CD4-positive, alpha-beta T cell (primary cell): ENCODE data around the gene HSP90AB1. TPM values are rescaled to one million over a fixed set of nuclear protein-coding genes. Genes with fewer than 3 reads are reported as not detected.

ENCODE experiments used
- ATAC-seq: fragments of 200-7000 bp; cut with Tn5 transposase; one replicate; pipeline ENCODE4 v1.10.0; 2022; ENCODE audit warnings: mild to moderate bottlenecking; ENCODE audit not compliant: poor library complexity
- CTCF ChIA-PET: fragments of 350-600 bp; sonication (Branson Sonifier 250); formaldehyde crosslinking; loops from one replicate; lab custom pipeline; 2021; ENCODE audit warnings: antibody characterized with exemption, inconsistent platforms; lab: Charles Lee
- POLR2A ChIA-PET: fragments of 350-600 bp; sonication (Branson Sonifier 250); formaldehyde crosslinking; loops from one replicate; lab custom pipeline; 2021; ENCODE audit warnings: antibody characterized with exemption, inconsistent platforms; lab: Charles Lee
- DNase-seq, 14 experiments: peaks; one replicate each; pipeline ENCODE4 v3.0.0-alpha.2; 2013 to 2020; ENCODE audit warnings: mixed read lengths in 2 of 14
- H3K27ac ChIP-seq, 2 donors: one replicate each; pipeline versions ENCODE4 v1.5.1 to v1.7.0; 2013; ENCODE audit warnings: low read length in 2 of 2, low read depth in 1 of 2, mild to moderate bottlenecking in 1 of 2
- H3K27me3 ChIP-seq, 2 experiments: 1 replicate in 1 of 2; 2 replicates in 1 of 2; pipeline versions ENCODE4 v1.6.1 to v1.7.0; 2013; ENCODE audit warnings: low read length in 2 of 2, control low read depth in 1 of 2, mild to moderate bottlenecking in 1 of 2, moderate library complexity in 1 of 2; ENCODE audit not compliant: insufficient read depth in 2 of 2, control insufficient read depth in 1 of 2
- H3K36me3 ChIP-seq: one replicate; pipeline ENCODE4 v1.6.1; 2013; ENCODE audit warnings: low read length, control low read depth; ENCODE audit not compliant: insufficient read depth
- H3K4me1 ChIP-seq: one replicate; pipeline ENCODE4 v1.6.1; 2013; ENCODE audit warnings: low read length, control low read depth; ENCODE audit not compliant: insufficient read depth
- H3K4me3 ChIP-seq: one replicate; pipeline ENCODE4 v1.5.1; 2013; ENCODE audit warnings: mild to moderate bottlenecking, low read length, moderate library complexity
- H3K9me3 ChIP-seq, 2 experiments: 1 replicate in 1 of 2; 2 replicates in 1 of 2; pipeline versions ENCODE4 v1.6.1 to v1.7.0; 2013; ENCODE audit warnings: low read length in 2 of 2, mild to moderate bottlenecking in 2 of 2, control low read depth in 1 of 2, moderate library complexity in 1 of 2; ENCODE audit not compliant: control insufficient read depth in 1 of 2, insufficient read depth in 1 of 2
- H3K27ac Mint-ChIP-seq: one replicate; pipeline ENCODE4 v1.8.0; 2020; ENCODE audit warnings: mixed read lengths
- H3K27me3 Mint-ChIP-seq: one replicate; pipeline ENCODE4 v1.8.0; 2021; ENCODE audit warnings: mixed read lengths
- H3K36me3 Mint-ChIP-seq: one replicate; pipeline ENCODE4 v1.8.0; 2021; ENCODE audit warnings: low read depth, mixed read lengths
- H3K4me1 Mint-ChIP-seq: one replicate; pipeline ENCODE4 v1.8.0; 2021; ENCODE audit warnings: low read depth, mixed read lengths
- H3K4me3 Mint-ChIP-seq: one replicate; pipeline ENCODE4 v1.8.0; 2020; ENCODE audit warnings: mild to moderate bottlenecking, mixed read lengths
- H3K9me3 Mint-ChIP-seq: one replicate; pipeline ENCODE4 v1.8.0; 2020; ENCODE audit warnings: mixed read lengths
- intact Hi-C, 2 experiments: fragments of 100-400 bp; cut with DNase I in 1 of 2; cut with micrococcal nuclease in 1 of 2; formaldehyde crosslinking; loops; one replicate each; pipeline versions ENCODE4 v1.15.1 to v1.9.0; 2023 to 2025; cut with DNase I, micrococcal nuclease
- total RNA-seq, 174 experiments: library from RNA in 2 of 174; stranded (reverse) in 2 of 174; gene quantifications; one replicate each; pipeline ENCODE4 v1.2.3 and lab custom pipeline; 2021 to 2026
- TF ChIP-seq, protein P1 (sequence below): fragments of 200-600 bp; IDR thresholded peaks from one replicate; pipeline ENCODE4 v1.8.0; 2022; ENCODE audit warnings: antibody characterized with exemption, mild to moderate bottlenecking

HSP90AB1 gene
- total RNA-seq, 2 experiments from 2014 or later, result 401 to 405 TPM

DNA sequence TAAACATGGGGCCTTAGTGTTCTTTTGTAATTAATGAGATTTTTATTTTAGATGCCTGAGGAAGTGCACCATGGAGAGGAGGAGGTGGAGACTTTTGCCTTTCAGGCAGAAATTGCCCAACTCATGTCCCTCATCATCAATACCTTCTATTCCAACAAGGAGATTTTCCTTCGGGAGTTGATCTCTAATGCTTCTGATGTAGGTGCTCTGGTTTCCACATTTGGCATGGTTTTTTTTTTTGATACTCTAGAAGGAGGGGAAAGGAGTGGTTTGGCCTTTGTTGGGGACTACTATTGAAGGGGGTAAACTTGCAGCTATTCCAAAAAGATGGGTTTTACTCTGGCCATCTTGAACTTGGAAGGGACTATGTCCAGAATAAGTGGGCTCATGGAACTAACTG is 1.7 kb downstream of the HSP90AB1 start:
- CTCF ChIA-PET, result interaction anchor here (0.6 to 4.1 kb wide), 4 partner anchors 11 to 1136 kb away, joined by 3 to 13 read pairs (median 6); partner anchors contain the start of genes NFKBIE and SLC29A1
- Mint-ChIP-seq H3K9me3 (no peaks in the 10 kb centered on the region), H3K27ac (peak overlapping the region; percentile 93), H3K27me3 (peaks cover 5% of the 10 kb centered on the region), H3K4me1 (peaks cover 62% of the 10 kb centered on the region), H3K4me3 (peak overlapping the region; percentile 96), H3K36me3 (peaks cover 76% of the 10 kb centered on the region)
- H3K4me1 ChIP-seq, result peaks cover 42% of the 10 kb centered on the region
- TF ChIP-seq, protein P1, sequence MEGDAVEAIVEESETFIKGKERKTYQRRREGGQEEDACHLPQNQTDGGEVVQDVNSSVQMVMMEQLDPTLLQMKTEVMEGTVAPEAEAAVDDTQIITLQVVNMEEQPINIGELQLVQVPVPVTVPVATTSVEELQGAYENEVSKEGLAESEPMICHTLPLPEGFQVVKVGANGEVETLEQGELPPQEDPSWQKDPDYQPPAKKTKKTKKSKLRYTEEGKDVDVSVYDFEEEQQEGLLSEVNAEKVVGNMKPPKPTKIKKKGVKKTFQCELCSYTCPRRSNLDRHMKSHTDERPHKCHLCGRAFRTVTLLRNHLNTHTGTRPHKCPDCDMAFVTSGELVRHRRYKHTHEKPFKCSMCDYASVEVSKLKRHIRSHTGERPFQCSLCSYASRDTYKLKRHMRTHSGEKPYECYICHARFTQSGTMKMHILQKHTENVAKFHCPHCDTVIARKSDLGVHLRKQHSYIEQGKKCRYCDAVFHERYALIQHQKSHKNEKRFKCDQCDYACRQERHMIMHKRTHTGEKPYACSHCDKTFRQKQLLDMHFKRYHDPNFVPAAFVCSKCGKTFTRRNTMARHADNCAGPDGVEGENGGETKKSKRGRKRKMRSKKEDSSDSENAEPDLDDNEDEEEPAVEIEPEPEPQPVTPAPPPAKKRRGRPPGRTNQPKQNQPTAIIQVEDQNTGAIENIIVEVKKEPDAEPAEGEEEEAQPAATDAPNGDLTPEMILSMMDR, result no peak
- POLR2A ChIA-PET, result interaction anchor here (2.3 to 4.6 kb wide), 4 partner anchors 7 to 64 kb away, joined by 9 to 135 read pairs (median 26); partner anchors contain the start of genes AARS2 and SLC35B2
- peak overlapping the region; percentile 70 for H3K4me3 ChIP-seq
- no peak for DNase-seq
- no peaks in the 10 kb centered on the region for H3K27me3 ChIP-seq
- H3K9me3 ChIP-seq, result no peaks in the 10 kb centered on the region
- intact Hi-C loops, result no loop called here
- peaks cover 54% of the 10 kb centered on the region for H3K36me3 ChIP-seq
- no peak for ATAC-seq
- peak overlapping the region in 1 of 2 donors; percentile 98 for H3K27ac ChIP-seq

DNA sequence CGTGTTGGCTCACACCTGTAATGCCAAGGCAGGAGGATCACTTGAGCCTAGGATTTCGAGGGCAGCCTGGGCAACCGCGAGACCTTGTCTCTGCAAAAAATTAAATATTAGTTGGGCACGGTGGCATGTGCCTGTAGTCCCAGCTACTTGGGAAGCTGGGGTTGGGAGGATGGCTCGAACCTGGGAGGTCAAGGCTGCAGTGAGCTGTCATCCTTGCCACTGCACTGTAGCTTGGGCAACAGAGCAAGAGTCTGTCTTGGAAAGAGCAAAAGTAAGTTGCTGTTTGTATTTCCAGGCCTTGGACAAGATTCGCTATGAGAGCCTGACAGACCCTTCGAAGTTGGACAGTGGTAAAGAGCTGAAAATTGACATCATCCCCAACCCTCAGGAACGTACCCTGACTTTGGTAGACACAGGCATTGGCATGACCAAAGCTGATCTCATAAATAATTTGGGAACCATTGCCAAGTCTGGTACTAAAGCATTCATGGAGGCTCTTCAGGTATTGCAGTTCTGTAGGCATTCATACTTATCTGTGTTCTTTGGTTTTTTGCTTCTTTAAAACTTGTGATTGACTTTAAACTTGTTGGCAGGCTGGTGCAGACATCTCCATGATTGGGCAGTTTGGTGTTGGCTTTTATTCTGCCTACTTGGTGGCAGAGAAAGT is 2.3 kb downstream of the HSP90AB1 start:
- H3K27me3 ChIP-seq, result no peaks in the 10 kb centered on the region
- DNase-seq (no peak), ATAC-seq (no peak)
- no peaks in the 10 kb centered on the region for H3K9me3 ChIP-seq
- Mint-ChIP-seq H3K4me1 (peaks cover 65% of the 10 kb centered on the region), H3K9me3 (no peaks in the 10 kb centered on the region), H3K36me3 (peaks cover 82% of the 10 kb centered on the region), H3K4me3 (peak overlapping the region; percentile 96), H3K27me3 (peaks cover 5% of the 10 kb centered on the region), H3K27ac (peak overlapping the region; percentile 93)
- peak overlapping the region in 1 of 2 donors; percentile 29 for H3K27ac ChIP-seq
- ChIA-PET POLR2A (no interaction called here), CTCF (interaction anchor here (4.1 kb wide), 1 partner anchor 11 kb away, joined by 13 read pairs; no protein-coding TSS in a partner anchor)
- peaks cover 46% of the 10 kb centered on the region for H3K4me1 ChIP-seq
- intact Hi-C loops, result no loop called here
- H3K4me3 ChIP-seq, result no peak overlapping the region
- TF ChIP-seq, protein P1, result no peak
- H3K36me3 ChIP-seq, result peaks cover 60% of the 10 kb centered on the region

DNA sequence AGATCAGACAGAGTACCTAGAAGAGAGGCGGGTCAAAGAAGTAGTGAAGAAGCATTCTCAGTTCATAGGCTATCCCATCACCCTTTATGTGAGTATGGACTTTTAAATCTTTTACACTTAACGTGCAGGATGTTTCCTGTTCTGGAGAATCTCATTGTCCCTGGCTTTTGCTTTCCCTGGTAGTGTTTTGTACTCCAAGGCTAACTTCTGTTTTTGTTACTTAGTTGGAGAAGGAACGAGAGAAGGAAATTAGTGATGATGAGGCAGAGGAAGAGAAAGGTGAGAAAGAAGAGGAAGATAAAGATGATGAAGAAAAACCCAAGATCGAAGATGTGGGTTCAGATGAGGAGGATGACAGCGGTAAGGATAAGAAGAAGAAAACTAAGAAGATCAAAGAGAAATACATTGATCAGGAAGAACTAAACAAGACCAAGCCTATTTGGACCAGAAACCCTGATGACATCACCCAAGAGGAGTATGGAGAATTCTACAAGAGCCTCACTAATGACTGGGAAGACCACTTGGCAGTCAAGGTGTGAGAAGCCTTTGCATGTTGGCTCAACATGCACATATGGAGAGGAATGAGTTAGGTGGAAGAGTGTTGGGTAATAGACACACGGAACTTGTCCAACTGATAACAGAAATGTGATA is 3.3 kb downstream of the HSP90AB1 start:
- Mint-ChIP-seq H3K9me3 (no peaks in the 10 kb centered on the region), H3K4me1 (peaks cover 72% of the 10 kb centered on the region), H3K36me3 (peaks cover 92% of the 10 kb centered on the region), H3K4me3 (peak overlapping the region; percentile 96), H3K27me3 (peaks cover 5% of the 10 kb centered on the region), H3K27ac (peak overlapping the region; percentile 12)
- Histone ChIP-seq H3K4me3 (no peak overlapping the region), H3K36me3 (peaks cover 70% of the 10 kb centered on the region), H3K4me1 (peaks cover 52% of the 10 kb centered on the region), H3K9me3 (no peaks in the 10 kb centered on the region), H3K27me3 (no peaks in the 10 kb centered on the region), H3K27ac (no peak overlapping the region)
- CTCF ChIA-PET, result no interaction called here
- TF ChIP-seq, protein P1, result no peak
- no peak for ATAC-seq
- no peak for DNase-seq
- POLR2A ChIA-PET, result no interaction called here
- intact Hi-C loops, result no loop called here
